GM21528 (cell line): ENCODE measurements around the gene PDE4C.
A peak's percentile ranks its signal among the peaks of the same experiment; 100 is the strongest.

ENCODE experiments used
- ATAC-seq: cut with Tn5 transposase; IDR thresholded peaks from one replicate; pipeline ENCODE4 v1.9.1; 2021; ENCODE audit warnings: mild to moderate bottlenecking, moderate library complexity; ENCODE audit not compliant: unreplicated experiment, low FRiP score

The PDE4C gene

GRCh38 chr19:18203408-18203862 is 22.8 kb downstream of the PDE4C start:
- ATAC-seq: no peak

- no peak for ATAC-seq
These were observed 23.3 kb downstream of the PDE4C start for GRCh38 chr19:18202778-18203407.

- no peak for ATAC-seq
These were observed 23.9 kb downstream of the PDE4C start for GRCh38 chr19:18202397-18202777.

GRCh38 chr19:18198374-18198773 is 27.9 kb downstream of the PDE4C start:
- ATAC-seq: no peak

- no peak for ATAC-seq
These were observed 28.3 kb downstream of the PDE4C start for GRCh38 chr19:18197941-18198340.

GRCh38 chr19:18197306-18197705 is 28.9 kb downstream of the PDE4C start:
- ATAC-seq: no peak

GRCh38 chr19:18196511-18196845 is 29.8 kb downstream of the PDE4C start:
- ATAC-seq: no peak

- no peak for ATAC-seq
These were observed 31.5 kb downstream of the PDE4C start for GRCh38 chr19:18194554-18195238.

GRCh38 chr19:18194181-18194530 is 32.1 kb downstream of the PDE4C start:
- no peak for ATAC-seq

GRCh38 chr19:18193388-18194180 is 32.7 kb downstream of the PDE4C start:
- ATAC-seq: peak; percentile 20

- peak; percentile 84 for ATAC-seq
These were observed 33.4 kb downstream of the PDE4C start, which contains the start of gene MPV17L2 for GRCh38 chr19:18192673-18193387. MPV17L2 (plus strand) TSS chr19:18193218; CDS start chr19:18193282, 64 bp downstream.

GRCh38 chr19:18191640-18192062 is 34.6 kb downstream of the PDE4C start:
- ATAC-seq: no peak

- ATAC-seq: no peak
These were observed 36.0 kb downstream of the PDE4C start for GRCh38 chr19:18190278-18190677.

GRCh38 chr19:18185538-18185937 is 40.7 kb downstream of the PDE4C start:
- ATAC-seq: no peak

- ATAC-seq: no peak
These were observed 42.7 kb downstream of the PDE4C start for GRCh38 chr19:18183529-18183928.

- ATAC-seq: no peak
These were observed 46.3 kb downstream of the PDE4C start for GRCh38 chr19:18179957-18180356.

GRCh38 chr19:18176367-18177310 is 49.6 kb downstream of the PDE4C start:
- no peak for ATAC-seq

GRCh38 chr19:18174983-18175382 is 51.3 kb downstream of the PDE4C start:
- no peak for ATAC-seq
